Measurements from ENCODE around the gene ASB13.

ASB13 gene

DNA sequence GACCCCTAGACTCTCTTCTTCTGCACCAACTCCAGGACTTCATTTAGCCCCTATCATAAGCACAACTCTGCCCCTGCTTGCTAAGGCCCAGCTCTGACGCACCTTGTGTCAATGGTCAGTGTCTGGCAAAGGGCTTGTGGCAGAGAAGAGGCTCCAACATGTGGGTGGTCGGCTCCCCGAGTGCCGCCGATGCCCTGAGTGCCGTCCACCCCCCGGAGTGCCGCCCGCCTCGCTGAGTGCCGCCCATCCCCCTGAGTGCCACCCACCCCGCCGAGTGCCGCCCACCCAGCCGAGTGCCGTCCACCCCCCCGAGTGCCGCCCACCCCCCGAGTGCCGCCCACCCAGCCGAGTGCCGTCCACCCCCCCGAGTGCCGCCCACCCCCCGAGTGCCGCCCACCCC is 50.3 kb downstream of the ASB13 start:
- H3K4me3 ChIP-seq (replicated peaks in 1 of 2; ENCODE audit: low read depth in 2 of 2, low read length in 2 of 2) = no peak overlapping the region
- DNase-seq (ENCODE audit: low read depth in 2 of 2) = no peak
- no peak for TF ChIP-seq CTCF (IDR thresholded peaks at IDR 0.05; ENCODE audit: low read depth, low read length)

DNA sequence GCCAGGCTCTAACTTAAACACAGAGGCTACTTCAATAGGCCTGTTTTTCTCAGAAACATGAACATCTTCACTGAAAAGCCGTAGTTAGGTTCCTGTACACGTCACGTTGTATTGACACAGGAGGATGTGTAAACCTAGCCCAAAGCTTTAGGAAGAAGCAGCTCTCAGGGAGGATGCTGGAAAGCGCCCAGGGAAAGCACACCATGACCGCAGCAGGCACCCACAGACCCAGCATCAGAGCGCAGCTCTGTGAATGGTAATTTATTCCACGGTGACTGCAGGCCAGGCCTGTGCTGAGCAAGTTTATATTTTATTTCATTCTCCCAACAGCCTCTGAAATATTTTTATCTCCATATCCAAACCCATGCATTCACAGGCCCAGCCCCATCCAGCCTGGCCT is 51.1 kb downstream of the ASB13 start:
- no peak for TF ChIP-seq CTCF (IDR thresholded peaks at IDR 0.05; ENCODE audit: low read depth, low read length)
- no peak overlapping the region for H3K4me3 ChIP-seq (replicated peaks in 1 of 2; ENCODE audit: low read depth in 2 of 2, low read length in 2 of 2)
- no peak for DNase-seq (ENCODE audit: low read depth in 2 of 2)

DNA sequence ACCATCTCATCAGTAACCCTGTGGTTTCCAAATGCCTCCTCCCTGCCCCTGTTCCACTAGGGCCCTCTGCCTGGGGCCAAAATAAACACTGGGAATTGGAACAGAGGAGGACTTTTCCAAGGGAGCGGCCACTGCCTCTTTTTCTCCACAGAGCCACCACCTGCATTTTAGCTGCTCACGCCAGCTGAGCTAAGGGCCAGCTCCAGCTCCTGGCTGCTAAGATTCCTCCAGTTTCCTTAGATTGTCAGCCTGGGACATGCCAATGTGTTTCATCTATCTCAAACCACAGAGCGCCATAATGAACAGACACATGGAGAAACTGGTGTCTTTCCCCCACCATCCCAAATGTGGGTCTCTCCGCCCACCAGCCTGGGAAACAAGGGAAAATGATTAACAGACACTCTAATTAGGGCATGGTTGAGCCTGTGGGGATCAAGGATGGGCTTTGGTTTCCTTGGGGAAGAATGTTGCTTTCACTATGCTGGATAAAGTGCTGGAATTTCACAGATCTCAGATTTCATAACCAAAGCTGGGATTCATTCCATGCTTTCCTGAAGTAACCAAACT is 52.2 kb downstream of the ASB13 start:
- peak in 1 of 2 donors; percentile 56 for DNase-seq (ENCODE audit: low read depth in 2 of 2)
- TF ChIP-seq CTCF (IDR thresholded peaks at IDR 0.05; ENCODE audit: low read depth, low read length) = no peak
- no peak overlapping the region for H3K4me3 ChIP-seq (replicated peaks in 1 of 2; ENCODE audit: low read depth in 2 of 2, low read length in 2 of 2)

GRCh38 chr10:5613481-5614154 is 52.8 kb downstream of the ASB13 start:
- no peak for TF ChIP-seq CTCF (IDR thresholded peaks at IDR 0.05; ENCODE audit: low read depth, low read length)
- DNase-seq (ENCODE audit: low read depth in 2 of 2) = no peak

DNA sequence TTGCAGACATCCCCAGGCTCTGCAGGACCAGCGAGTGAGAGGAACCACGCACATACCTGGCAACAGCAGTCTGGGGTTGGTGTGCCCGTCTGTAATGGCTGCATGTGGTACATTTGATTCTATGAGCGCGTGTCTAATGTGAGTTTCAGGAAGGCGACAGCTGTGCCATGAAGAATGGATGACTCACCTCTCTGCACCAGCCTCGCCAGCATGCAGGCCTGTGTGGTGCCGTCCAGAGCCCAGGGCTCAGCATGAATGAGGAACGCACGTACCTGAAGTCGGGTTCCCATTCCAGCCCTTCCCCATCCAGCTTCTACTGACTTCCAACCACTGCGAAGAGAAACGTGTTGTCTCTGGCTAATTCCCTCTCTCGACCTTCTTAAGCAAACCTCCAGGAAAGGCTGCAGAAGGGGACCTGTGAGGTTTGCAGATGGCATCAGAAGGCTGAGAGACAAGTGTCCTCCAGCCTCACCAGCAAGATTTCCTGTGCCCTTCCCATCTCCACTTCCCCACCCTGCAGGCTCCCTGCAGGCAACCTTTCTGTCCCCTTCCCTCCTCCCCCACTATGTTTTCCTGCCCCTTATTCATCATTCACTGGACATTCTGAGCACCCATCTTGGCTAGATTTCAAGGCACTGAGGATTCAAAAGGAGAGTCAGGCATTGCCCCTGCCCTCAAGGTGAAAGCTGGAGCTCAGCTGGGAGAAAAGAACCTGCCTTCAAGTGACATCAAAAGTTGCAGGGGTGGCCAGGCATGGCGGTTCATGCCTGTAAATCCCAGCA is 54.3 kb downstream of the ASB13 start:
- no peak for DNase-seq (ENCODE audit: low read depth in 2 of 2)
- H3K4me3 ChIP-seq (replicated peaks in 1 of 2; ENCODE audit: low read depth in 2 of 2, low read length in 2 of 2) = no peak overlapping the region
- TF ChIP-seq CTCF (IDR thresholded peaks at IDR 0.05; ENCODE audit: low read depth, low read length) = no peak

More at GRCh38 chr10:5613481-5614154, 52.8 kb downstream of the ASB13 start:
- no peak overlapping the region for H3K4me3 ChIP-seq (replicated peaks in 1 of 2; ENCODE audit: low read depth in 2 of 2, low read length in 2 of 2)

DNA sequence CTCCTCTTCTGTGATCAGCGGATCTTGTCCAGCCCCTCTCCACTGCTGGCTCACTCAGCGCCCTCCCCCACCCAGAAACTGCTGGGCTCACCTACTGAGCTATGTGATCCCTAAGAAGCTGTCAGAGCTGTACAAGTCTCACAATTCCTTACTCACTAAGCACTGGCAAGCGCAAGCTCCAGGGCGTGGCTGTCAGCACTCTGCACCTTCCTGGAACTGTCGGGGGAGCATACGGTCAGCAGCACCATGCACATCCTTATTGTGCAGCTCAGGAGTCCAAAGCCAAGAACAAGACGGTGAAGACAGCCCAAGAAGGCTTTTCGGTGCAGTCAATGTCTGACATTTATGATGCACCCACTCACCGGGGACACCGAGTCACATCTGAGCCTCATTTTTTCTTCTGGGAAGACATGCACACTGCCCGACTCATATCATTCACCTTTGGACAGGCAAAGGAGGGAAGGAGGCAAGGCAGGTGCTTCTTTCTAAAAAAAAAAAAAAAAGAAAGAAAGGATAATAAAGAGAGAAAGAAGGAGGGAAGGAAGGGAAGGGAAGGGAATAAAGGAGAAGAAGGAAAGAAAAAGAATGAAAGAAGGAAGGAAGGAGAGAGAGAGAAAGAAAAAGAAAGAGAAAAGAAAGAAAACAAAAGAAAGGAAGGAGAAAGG is 56.3 kb downstream of the ASB13 start:
- DNase-seq (ENCODE audit: low read depth in 2 of 2) = peak in 1 of 2 donors; percentile 28
- TF ChIP-seq CTCF (IDR thresholded peaks at IDR 0.05; ENCODE audit: low read depth, low read length) = no peak
- no peak overlapping the region for H3K4me3 ChIP-seq (replicated peaks in 1 of 2; ENCODE audit: low read depth in 2 of 2, low read length in 2 of 2)
